ENCODE results near the gene WNT7B. TPM values are rescaled to one million over a fixed set of nuclear protein-coding genes. Genes with fewer than 3 reads are reported as not detected.

The WNT7B gene
- total and polyA plus RNA-seq, 2 of the 8 experiments (the other 6 are each of a cell fraction or from before 2014, with no cell fraction given) = 0.14 to 0.24 TPM

DNA sequence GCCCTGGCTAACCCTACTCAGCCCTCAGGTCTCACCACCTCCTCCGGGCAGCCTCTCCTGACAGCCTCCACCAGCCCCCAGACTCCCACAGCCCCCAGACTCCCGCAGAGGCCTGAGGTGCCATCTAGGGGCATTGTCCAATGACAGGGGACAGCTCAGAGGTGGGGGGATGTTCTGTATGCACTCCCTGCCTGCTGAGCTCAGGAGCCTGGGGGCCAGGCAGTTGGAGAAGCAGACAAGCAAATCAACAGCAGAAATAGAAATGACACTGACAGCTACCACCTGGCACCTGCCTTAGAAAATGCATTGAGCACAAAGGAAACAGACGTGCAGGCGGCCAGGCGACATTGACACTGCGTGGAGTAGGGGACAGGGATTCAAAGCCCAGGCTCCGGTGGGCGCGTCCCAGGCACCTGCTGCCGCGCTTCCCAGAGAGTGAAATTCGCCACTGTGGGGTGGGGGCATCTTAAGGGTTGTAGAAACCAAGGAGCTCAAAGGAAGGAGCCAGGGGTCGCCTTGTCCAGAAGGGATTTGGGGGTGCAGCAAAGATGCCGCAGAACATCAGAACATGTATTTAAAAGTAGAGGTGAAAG is 22.5 kb upstream of the WNT7B start (continued):
- TF ChIP-seq CHD7 (IDR thresholded peaks at IDR 0.05; ENCODE audit: insufficient replicate concordance, low read length) (no peak), RFX5 (IDR thresholded peaks at IDR 0.05; ENCODE audit: borderline replicate concordance, low read depth, low read length) (no peak), BACH1 (IDR thresholded peaks at IDR 0.05; ENCODE audit: low read length) (no peak)
